HepG2 (cell line): ENCODE results near the gene SLC23A3. TPM values are rescaled to one million over a fixed set of nuclear protein-coding genes. Genes with fewer than 3 reads are reported as not detected.

Experiments
- ATF7 ChIP-seq, 2 experiments: fragments of 450-650 bp in 1 of 2; sonication (generic) in 1 of 2; formaldehyde crosslinking in 1 of 2; IDR thresholded peaks; 2 replicates each; pipeline versions ENCODE4 v1.4.0 to v1.6.1; 2016 to 2020; ENCODE audit warnings: antibody characterized with exemption in 1 of 2, mild to moderate bottlenecking in 1 of 2, missing genetic modification reagents in 1 of 2
- BCL3 ChIP-seq: sonication (generic); formaldehyde crosslinking; IDR thresholded peaks from 2 replicates; pipeline ENCODE4 v1.5.1; 2020; ENCODE audit warnings: mild to moderate bottlenecking, missing genetic modification reagents, moderate library complexity
- HOMEZ ChIP-seq: IDR thresholded peaks from 2 replicates; pipeline ENCODE4 v1.6.1; 2016; ENCODE audit warnings: low read depth
- KMT2A ChIP-seq: sonication (generic); formaldehyde crosslinking; IDR thresholded peaks from 2 replicates; pipeline ENCODE4 v1.4.0; 2020; ENCODE audit warnings: missing genetic modification reagents
- NFIB ChIP-seq: sonication (generic); formaldehyde crosslinking; IDR thresholded peaks from 2 replicates; pipeline ENCODE4 v1.9.0; 2021; ENCODE audit warnings: missing genetic modification reagents, mild to moderate bottlenecking, borderline replicate concordance
- PHF21A ChIP-seq: sonication (generic); formaldehyde crosslinking; IDR thresholded peaks from 2 replicates; pipeline ENCODE4 v1.5.0; 2020; ENCODE audit warnings: mild to moderate bottlenecking, missing genetic modification reagents
- RARG ChIP-seq: sonication (generic); formaldehyde crosslinking; IDR thresholded peaks from 2 replicates; pipeline ENCODE4 v1.4.0; 2020; ENCODE audit warnings: low read depth, mild to moderate bottlenecking, missing genetic modification reagents
- SMARCC2 ChIP-seq: fragments of 450-650 bp; IDR thresholded peaks from 2 replicates; pipeline ENCODE4 v1.6.1; 2017; ENCODE audit warnings: antibody characterized with exemption, mild to moderate bottlenecking
- TRIM24 ChIP-seq: sonication (generic); formaldehyde crosslinking; IDR thresholded peaks from 2 replicates; pipeline ENCODE4 v1.8.0; 2022; ENCODE audit warnings: mild to moderate bottlenecking, missing genetic modification reagents
- ZBTB20 ChIP-seq: sonication (generic); formaldehyde crosslinking; IDR thresholded peaks from 2 replicates; pipeline ENCODE4 v1.8.1; 2023; ENCODE audit warnings: missing genetic modification reagents, low read depth, mild to moderate bottlenecking, borderline replicate concordance
- ZNF350 ChIP-seq: sonication (generic); formaldehyde crosslinking; IDR thresholded peaks from 2 replicates; pipeline ENCODE4 v1.4.0; 2020; ENCODE audit warnings: mild to moderate bottlenecking, low read depth, missing genetic modification reagents, borderline replicate concordance
- ZNF382 ChIP-seq: sonication (generic); formaldehyde crosslinking; IDR thresholded peaks from 2 replicates; pipeline ENCODE4 v1.5.0; 2020; ENCODE audit warnings: missing genetic modification reagents, mild to moderate bottlenecking, borderline replicate concordance
- ZNF430 ChIP-seq: sonication (generic); formaldehyde crosslinking; IDR thresholded peaks from 2 replicates; pipeline ENCODE4 v1.9.0; 2021; ENCODE audit warnings: mild to moderate bottlenecking, missing genetic modification reagents
- ZNF468 ChIP-seq: sonication (generic); formaldehyde crosslinking; IDR thresholded peaks from 2 replicates; pipeline ENCODE4 v1.8.0; 2022; ENCODE audit warnings: mild to moderate bottlenecking, moderate library complexity, missing genetic modification reagents
- ZNF547 ChIP-seq: sonication (generic); formaldehyde crosslinking; IDR thresholded peaks from 2 replicates; pipeline ENCODE4 v1.5.1; 2020; ENCODE audit warnings: mild to moderate bottlenecking, missing genetic modification reagents
- polyA plus RNA-seq, 8 experiments: library from polyadenylated mRNA; depleted of rRNA in 3 of 8; stranded (reverse) in 7 of 8; unstranded in 1 of 8; fragments of >200 nt; fragmentation: Illumina TruSeq in 4 of 8; extraction: Trizol in 4 of 8; gene quantifications; 2 replicates each; pipeline versions ENCODE4 v1.2.1 to v1.2.3, GENCODE V29; 2011 to 2016; ENCODE audit warnings: low read depth in 4 of 8, missing spikeins in 1 of 8, mixed read lengths in 1 of 8; ENCODE audit not compliant: insufficient read depth in 1 of 8
- total RNA-seq, 5 experiments: library from RNA; depleted of rRNA; stranded (reverse); fragments of >200 nt; fragmentation: Illumina TruSeq; extraction: Trizol; gene quantifications; 2 replicates each; pipeline ENCODE4 v1.2.3, GENCODE V29; 2016; ENCODE audit warnings: low read depth in 1 of 5
- TF ChIP-seq, protein P1 (sequence below): sonication (generic); formaldehyde crosslinking; IDR thresholded peaks from 2 replicates; pipeline ENCODE4 v1.9.0; 2022; ENCODE audit warnings: low read depth, missing genetic modification reagents
- TF ChIP-seq, protein P2 (sequence below): sonication (generic); formaldehyde crosslinking; IDR thresholded peaks from 2 replicates; pipeline ENCODE4 v1.4.0; 2020; ENCODE audit warnings: missing genetic modification reagents

SLC23A3 gene
- total and polyA plus RNA-seq, 2 of the 13 experiments (the other 11 are each of a cell fraction or from before 2014, with no cell fraction given), result 0.38 to 0.78 TPM

- TF ChIP-seq ATF7 (IDR thresholded peaks at IDR 0.05) (no peak), ATF7 (CRISPR knock-in tag; IDR thresholded peaks at IDR 0.05) (peak; percentile 80; the same call in 1 of the 2 replicates), SMARCC2 (no peak), HOMEZ (no peak; the same call in 1 of the 2 replicates), ZNF468 (CRISPR knock-in tag) (no peak; the same call in 1 of the 2 replicates), ZNF382 (no peak), KMT2A (CRISPR knock-in tag) (0 out of 2 replicates have a peak, but pooled peaks have one; percentile 34), ZNF547 (CRISPR knock-in tag) (no peak), ZNF350 (no peak; the same call in 1 of the 2 replicates), PHF21A (CRISPR knock-in tag) (peak; percentile 51; the same call in 1 of the 2 replicates), RARG (no peak; the same call in 1 of the 2 replicates), ZBTB20 (CRISPR knock-in tag) (peak; percentile 72; the same call in 1 of the 2 replicates), NFIB (CRISPR knock-in tag) (no peak), BCL3 (CRISPR knock-in tag) (peak; percentile 53; the same call in 1 of the 2 replicates), ZNF430 (CRISPR knock-in tag) (peak; percentile 39; the same call in 1 of the 2 replicates), TRIM24 (CRISPR knock-in tag) (no peak)
- TF ChIP-seq, protein P1, sequence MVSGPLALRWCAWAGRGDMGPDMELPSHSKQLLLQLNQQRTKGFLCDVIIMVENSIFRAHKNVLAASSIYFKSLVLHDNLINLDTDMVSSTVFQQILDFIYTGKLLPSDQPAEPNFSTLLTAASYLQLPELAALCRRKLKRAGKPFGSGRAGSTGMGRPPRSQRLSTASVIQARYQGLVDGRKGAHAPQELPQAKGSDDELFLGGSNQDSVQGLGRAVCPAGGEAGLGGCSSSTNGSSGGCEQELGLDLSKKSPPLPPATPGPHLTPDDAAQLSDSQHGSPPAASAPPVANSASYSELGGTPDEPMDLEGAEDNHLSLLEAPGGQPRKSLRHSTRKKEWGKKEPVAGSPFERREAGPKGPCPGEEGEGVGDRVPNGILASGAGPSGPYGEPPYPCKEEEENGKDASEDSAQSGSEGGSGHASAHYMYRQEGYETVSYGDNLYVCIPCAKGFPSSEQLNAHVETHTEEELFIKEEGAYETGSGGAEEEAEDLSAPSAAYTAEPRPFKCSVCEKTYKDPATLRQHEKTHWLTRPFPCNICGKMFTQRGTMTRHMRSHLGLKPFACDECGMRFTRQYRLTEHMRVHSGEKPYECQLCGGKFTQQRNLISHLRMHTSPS (CRISPR knock-in tag), result peak; percentile 85
- TF ChIP-seq, protein P2, sequence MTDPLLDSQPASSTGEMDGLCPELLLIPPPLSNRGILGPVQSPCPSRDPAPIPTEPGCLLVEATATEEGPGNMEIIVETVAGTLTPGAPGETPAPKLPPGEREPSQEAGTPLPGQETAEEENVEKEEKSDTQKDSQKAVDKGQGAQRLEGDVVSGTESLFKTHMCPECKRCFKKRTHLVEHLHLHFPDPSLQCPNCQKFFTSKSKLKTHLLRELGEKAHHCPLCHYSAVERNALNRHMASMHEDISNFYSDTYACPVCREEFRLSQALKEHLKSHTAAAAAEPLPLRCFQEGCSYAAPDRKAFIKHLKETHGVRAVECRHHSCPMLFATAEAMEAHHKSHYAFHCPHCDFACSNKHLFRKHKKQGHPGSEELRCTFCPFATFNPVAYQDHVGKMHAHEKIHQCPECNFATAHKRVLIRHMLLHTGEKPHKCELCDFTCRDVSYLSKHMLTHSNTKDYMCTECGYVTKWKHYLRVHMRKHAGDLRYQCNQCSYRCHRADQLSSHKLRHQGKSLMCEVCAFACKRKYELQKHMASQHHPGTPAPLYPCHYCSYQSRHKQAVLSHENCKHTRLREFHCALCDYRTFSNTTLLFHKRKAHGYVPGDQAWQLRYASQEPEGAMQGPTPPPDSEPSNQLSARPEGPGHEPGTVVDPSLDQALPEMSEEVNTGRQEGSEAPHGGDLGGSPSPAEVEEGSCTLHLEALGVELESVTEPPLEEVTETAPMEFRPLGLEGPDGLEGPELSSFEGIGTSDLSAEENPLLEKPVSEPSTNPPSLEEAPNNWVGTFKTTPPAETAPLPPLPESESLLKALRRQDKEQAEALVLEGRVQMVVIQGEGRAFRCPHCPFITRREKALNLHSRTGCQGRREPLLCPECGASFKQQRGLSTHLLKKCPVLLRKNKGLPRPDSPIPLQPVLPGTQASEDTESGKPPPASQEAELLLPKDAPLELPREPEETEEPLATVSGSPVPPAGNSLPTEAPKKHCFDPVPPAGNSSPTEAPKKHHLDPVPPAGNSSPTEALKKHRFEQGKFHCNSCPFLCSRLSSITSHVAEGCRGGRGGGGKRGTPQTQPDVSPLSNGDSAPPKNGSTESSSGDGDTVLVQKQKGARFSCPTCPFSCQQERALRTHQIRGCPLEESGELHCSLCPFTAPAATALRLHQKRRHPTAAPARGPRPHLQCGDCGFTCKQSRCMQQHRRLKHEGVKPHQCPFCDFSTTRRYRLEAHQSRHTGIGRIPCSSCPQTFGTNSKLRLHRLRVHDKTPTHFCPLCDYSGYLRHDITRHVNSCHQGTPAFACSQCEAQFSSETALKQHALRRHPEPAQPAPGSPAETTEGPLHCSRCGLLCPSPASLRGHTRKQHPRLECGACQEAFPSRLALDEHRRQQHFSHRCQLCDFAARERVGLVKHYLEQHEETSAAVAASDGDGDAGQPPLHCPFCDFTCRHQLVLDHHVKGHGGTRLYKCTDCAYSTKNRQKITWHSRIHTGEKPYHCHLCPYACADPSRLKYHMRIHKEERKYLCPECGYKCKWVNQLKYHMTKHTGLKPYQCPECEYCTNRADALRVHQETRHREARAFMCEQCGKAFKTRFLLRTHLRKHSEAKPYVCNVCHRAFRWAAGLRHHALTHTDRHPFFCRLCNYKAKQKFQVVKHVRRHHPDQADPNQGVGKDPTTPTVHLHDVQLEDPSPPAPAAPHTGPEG, result peak; percentile 87
These were observed 7.9 kb upstream of the SLC23A3 start, which contains the start of gene RETREG2 (continued) for GRCh38 chr2:219177552-219178376.
